Measurements from ENCODE around the gene LILRA5. TPM values are rescaled to one million over a fixed set of nuclear protein-coding genes. Genes with fewer than 3 reads are reported as not detected.
"Not testable (repeated sequence)": the region's sequence is repeated elsewhere in the genome, so short reads cannot be mapped to it uniquely, and the experiment has no call there.

The LILRA5 gene
- total RNA-seq (2021; ENCODE audit: unreplicated experiment) (not detected), Bru-seq, nascent RNA (not detected), BruChase-seq, experiment 1, labeled RNA remaining after a 6-hour chase (not detected), BruChase-seq, experiment 2, labeled RNA remaining after a 2-hour chase (not detected)
- not detected in 2 replicates for polyA plus RNA-seq (2012)
- long read RNA-seq: 0 reads

DNA sequence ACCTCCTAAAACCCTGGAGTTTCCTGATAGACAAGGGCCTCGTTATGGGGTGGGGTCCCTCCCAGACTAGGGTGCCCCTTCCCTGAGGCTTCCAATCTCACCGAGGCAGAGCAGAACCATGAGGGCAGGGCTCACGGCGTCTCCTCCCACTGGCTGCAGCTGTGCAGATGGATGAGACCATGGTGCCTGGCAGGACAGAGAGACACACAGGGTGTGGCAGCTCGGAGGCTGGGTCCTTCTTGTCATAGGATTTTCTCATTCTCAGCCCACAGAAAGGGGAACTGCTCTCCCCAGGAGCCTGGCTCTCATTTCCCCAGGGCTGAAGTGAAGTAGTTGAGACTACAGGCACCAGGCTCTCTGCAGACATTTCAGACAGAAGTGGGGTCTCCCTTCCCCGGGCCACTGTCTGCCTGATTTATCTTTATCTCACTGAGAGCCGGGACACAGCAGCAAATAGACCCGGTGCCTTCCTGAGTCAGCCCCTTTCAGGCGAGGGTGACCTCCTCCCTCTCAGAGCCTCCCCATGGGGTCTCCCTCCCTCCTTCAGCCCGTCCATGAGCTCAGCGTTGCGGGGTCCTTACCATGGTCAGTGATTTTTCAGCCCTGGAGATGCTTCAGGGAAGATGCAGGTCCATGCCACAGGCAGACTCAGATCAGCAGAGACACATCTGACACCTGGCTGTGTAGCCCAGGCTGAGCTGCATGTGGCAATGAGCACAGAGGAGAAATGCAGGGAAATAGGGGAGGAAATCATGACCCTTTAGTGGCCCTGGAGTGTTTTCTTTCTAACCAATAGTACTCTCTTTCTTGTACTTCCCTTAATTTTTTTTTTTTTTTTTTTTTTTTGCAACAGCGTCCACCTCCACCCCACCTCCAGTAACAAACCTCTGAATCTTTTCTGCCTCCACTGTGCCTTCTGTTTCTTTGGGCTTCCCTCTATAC lies at the start of gene LILRA5:
LILRA5 (minus strand) TSS at position 731 of the 942 bp plus-strand sequence; CDS start at position 584, 147 bp downstream.
- DNase-seq (ENCODE audit: low read depth, low spot score): no peak
- BruUV-seq (replicated peaks): no TSS peak
- intact Hi-C loops (cut with micrococcal nuclease): no loop called here
- no peak within 1 kb of the TSS for H2AFZ ChIP-seq (ENCODE audit: low read depth, low read length, poor library complexity, severe bottlenecking)
- peak; percentile 27; the same call in 1 of the 2 replicates for ATAC-seq
- no peak within 1 kb of the TSS for H3K4me3 ChIP-seq (replicated peaks in 1 of 2; ENCODE audit: low read depth in 1 of 2, low read length in 2 of 2)
- ChIA-PET CTCF (interaction anchor here (1.0 kb wide), 1 partner anchor 47 kb away, joined by 3 read pairs; no protein-coding TSS in a partner anchor), RAD21 (ENCODE audit: low non-redundant PET in 1 of 2, low total read pairs in 2 of 2, uncharacterized antibody in 2 of 2, unreplicated experiment in 2 of 2) (no interaction called here), POLR2A (no interaction called here)
- no peak within 1 kb of the TSS for H3K9ac ChIP-seq (ENCODE audit: low read length)
- H3K36me3 ChIP-seq (ENCODE audit: control insufficient read depth in 1 of 2, insufficient read depth in 2 of 2, low read length in 2 of 2): no peaks in the 10 kb centered on the region
- no peak within 1 kb of the TSS for H3K4me2 ChIP-seq (ENCODE audit: low read length)
- H3K4me1 ChIP-seq (ENCODE audit: control insufficient read depth in 1 of 2, insufficient read depth in 2 of 2, low read length in 2 of 2): no peaks in the 10 kb centered on the region
- H3K27me3 ChIP-seq (ENCODE audit: insufficient read depth, low read length): no peaks in the 10 kb centered on the region
- H3K9me3 ChIP-seq (ENCODE audit: control insufficient read depth in 1 of 2, insufficient read depth in 1 of 2, low read depth in 1 of 2, low read length in 2 of 2): no peaks in the 10 kb centered on the region
- H3K9me2 ChIP-seq (ENCODE audit: insufficient read depth): no peaks in the 10 kb centered on the region
- H3K79me2 ChIP-seq (ENCODE audit: insufficient read depth, low read length): no peaks in the 10 kb centered on the region
- TF ChIP-seq, protein P1, sequence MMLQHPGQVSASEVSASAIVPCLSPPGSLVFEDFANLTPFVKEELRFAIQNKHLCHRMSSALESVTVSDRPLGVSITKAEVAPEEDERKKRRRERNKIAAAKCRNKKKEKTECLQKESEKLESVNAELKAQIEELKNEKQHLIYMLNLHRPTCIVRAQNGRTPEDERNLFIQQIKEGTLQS (IDR thresholded peaks at IDR 0.05): no peak
- TF ChIP-seq EGR1 (IDR thresholded peaks at IDR 0.05; ENCODE audit: low read depth) (no peak), RAD21 (IDR thresholded peaks at IDR 0.05; ENCODE audit: low read depth) (no peak), CBX3 (IDR thresholded peaks at IDR 0.05; ENCODE audit: low read depth) (no peak), EZH2phosphoT487 (IDR thresholded peaks at IDR 0.05; ENCODE audit: borderline replicate concordance) (no peak), SIN3A (IDR thresholded peaks at IDR 0.05; ENCODE audit: low read depth) (no peak), SRF (IDR thresholded peaks at IDR 0.05; ENCODE audit: low read depth) (no peak), CEBPB (IDR thresholded peaks at IDR 0.05; ENCODE audit: low read depth) (no peak), ZFX (IDR thresholded peaks at IDR 0.05) (no peak), ZNF274 (IDR thresholded peaks at IDR 0.05; ENCODE audit: low read depth, low read length) (no peak), POLR2AphosphoS5 (IDR thresholded peaks at IDR 0.05; ENCODE audit: low read depth, low read length) (no peak), POLR2A (IDR thresholded peaks at IDR 0.05; ENCODE audit: borderline replicate concordance, extremely low read depth, insufficient read depth, insufficient read length) (no peak), YY1 (IDR thresholded peaks at IDR 0.05; ENCODE audit: extremely low read depth, insufficient replicate concordance, low read depth, low read length) (no peak), TCF7L2 (IDR thresholded peaks at IDR 0.05; ENCODE audit: borderline replicate concordance, extremely low read depth, insufficient read depth, insufficient read length) (no peak), EZH2 (IDR thresholded peaks at IDR 0.05) (no peak)
- TF ChIP-seq, protein P2, sequence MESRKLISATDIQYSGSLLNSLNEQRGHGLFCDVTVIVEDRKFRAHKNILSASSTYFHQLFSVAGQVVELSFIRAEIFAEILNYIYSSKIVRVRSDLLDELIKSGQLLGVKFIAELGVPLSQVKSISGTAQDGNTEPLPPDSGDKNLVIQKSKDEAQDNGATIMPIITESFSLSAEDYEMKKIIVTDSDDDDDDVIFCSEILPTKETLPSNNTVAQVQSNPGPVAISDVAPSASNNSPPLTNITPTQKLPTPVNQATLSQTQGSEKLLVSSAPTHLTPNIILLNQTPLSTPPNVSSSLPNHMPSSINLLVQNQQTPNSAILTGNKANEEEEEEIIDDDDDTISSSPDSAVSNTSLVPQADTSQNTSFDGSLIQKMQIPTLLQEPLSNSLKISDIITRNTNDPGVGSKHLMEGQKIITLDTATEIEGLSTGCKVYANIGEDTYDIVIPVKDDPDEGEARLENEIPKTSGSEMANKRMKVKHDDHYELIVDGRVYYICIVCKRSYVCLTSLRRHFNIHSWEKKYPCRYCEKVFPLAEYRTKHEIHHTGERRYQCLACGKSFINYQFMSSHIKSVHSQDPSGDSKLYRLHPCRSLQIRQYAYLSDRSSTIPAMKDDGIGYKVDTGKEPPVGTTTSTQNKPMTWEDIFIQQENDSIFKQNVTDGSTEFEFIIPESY (IDR thresholded peaks at IDR 0.05; ENCODE audit: extremely low read depth, insufficient replicate concordance, low read length): no peak
- no peak within 1 kb of the TSS for H3K27ac ChIP-seq (ENCODE audit: low read depth, low read length)
- H4K20me1 ChIP-seq (ENCODE audit: insufficient read depth): no peaks in the 10 kb centered on the region

DNA sequence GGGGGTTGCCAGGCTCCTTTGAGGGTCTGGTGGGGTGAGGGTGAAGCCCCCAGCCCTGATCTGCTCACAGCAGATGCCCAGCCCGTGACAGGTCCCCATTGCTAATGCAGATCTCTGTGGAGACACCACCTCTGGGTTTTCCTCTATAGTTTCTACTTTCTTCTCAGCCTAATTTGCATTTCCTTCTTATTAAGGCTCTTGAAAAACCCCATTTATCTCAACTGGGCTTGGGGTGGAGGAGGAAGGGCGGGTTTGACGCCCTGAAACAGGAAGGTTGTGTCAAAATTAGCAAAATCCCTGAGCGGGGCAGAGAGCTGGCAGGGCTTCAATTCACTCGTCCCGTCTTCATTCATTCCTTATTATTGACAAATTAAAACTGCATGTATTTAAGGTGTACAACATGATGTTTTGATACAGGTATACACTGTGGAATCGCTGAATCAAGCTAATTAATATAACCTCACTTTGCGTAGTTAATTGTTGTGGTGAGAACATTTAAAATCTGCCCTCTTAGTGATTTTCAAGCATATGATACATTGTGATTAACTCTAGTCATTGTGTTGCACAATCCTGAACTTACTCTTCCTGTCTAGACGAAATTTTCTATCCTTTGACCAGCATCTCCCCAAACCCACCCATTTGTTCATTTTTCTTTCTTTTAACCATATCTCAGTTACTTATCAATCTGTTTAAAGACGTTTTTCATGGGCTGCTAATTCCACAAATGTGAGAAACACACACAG lies 48.9 kb upstream of the LILRA5 start:
- ATAC-seq; H3K36me3 ChIP-seq (ENCODE audit: control insufficient read depth in 1 of 2, insufficient read depth in 2 of 2, low read length in 2 of 2); BruUV-seq (replicated peaks); H3K9me2 ChIP-seq (ENCODE audit: insufficient read depth); H4K20me1 ChIP-seq (ENCODE audit: insufficient read depth); POLR2A ChIA-PET; DNase-seq (ENCODE audit: low read depth, low spot score); H3K4me2 ChIP-seq (ENCODE audit: low read length); H3K4me1 ChIP-seq (ENCODE audit: control insufficient read depth in 1 of 2, insufficient read depth in 2 of 2, low read length in 2 of 2); H3K9ac ChIP-seq (ENCODE audit: low read length); H3K27ac ChIP-seq (ENCODE audit: low read depth, low read length); RAD21 ChIA-PET (ENCODE audit: low non-redundant PET in 1 of 2, low total read pairs in 2 of 2, uncharacterized antibody in 2 of 2, unreplicated experiment in 2 of 2); H2AFZ ChIP-seq (ENCODE audit: low read depth, low read length, poor library complexity, severe bottlenecking); H3K9me3 ChIP-seq (ENCODE audit: control insufficient read depth in 1 of 2, insufficient read depth in 1 of 2, low read depth in 1 of 2, low read length in 2 of 2); H3K79me2 ChIP-seq (ENCODE audit: insufficient read depth, low read length); H3K4me3 ChIP-seq (replicated peaks in 1 of 2; ENCODE audit: low read depth in 1 of 2, low read length in 2 of 2); intact Hi-C loops (cut with micrococcal nuclease); CTCF ChIA-PET; H3K27me3 ChIP-seq (ENCODE audit: insufficient read depth, low read length): not testable (repeated sequence)
